IPS-18c (cell line): Measurements from ENCODE around the gene BTC.

Source experiments
- H3K4me3 ChIP-seq: 2 replicates; pipeline ENCODE4 v1.7.0; 2013; ENCODE audit warnings: low read depth, mild to moderate bottlenecking, low read length, moderate library complexity; ENCODE audit not compliant: insufficient read depth
- H3K9me3 ChIP-seq: one replicate; pipeline ENCODE4 v1.6.1; 2013; ENCODE audit warnings: mild to moderate bottlenecking, low read length, moderate library complexity; ENCODE audit not compliant: control insufficient read depth, insufficient read depth

BTC gene

DNA sequence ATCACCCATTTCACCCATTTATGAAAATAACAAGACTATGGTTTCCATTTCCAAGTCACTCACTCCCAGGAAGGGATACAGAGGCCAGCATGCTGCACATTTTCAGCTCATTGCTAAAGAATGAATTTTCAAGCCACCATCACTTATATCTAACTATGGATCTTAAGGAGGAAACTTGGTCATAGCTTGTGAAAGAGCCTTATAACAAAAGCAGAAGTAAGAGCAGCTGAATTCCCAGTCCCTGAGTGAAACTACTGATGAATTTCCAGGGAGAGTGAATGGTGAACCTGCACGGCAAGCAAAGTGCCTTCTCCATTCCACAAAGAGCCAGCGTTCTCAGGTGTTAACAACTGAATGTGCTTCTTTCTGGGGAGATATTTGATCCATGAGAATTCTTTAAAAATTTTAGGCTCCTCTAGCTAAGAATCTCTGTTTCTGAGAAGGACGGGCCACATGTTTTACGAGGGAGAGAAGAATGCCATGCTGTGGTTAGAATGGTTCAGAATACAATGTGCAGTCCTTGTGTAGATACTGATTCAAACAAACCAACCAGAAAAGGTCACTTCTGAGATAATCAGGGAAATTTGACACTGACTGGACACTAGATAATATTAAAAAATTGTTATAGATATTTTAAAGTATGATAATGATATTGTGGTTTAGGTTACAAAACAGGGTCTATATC lies 24.0 kb downstream of the BTC start:
- Histone ChIP-seq H3K9me3 (no peaks in the 10 kb centered on the region), H3K4me3 (no peak overlapping the region)

DNA sequence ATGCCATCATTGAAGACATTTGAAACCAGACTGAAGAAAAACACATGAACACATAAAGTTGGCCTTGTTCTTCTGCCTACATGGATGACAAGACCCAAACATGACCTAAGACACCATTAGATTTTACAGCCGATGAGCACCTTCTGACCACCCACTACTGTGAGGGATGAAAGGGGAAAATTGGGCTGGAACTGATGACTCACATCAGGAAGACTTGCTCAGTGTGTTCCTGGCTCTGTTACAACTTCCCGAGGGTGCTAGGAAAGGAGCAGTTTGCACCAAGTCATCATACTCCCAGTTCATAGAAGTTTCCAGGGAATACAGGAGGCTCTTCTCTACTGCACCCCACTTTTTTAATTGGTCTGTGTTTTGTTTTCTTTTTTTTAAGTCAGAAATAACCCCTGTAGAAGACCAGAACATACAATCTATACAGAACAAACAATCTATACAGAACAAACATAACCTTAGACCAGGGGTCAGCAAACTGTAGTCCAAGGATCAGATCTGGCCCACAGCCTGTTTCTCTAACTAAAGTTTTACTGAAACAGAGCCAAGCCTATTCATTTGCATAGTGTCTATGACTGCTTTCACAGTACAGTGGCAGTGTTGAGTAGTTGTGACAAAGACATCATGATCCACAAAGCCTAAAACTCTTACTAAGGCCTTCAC lies 25.3 kb downstream of the BTC start:
- Histone ChIP-seq H3K4me3 (no peak overlapping the region), H3K9me3 (no peaks in the 10 kb centered on the region)

- Histone ChIP-seq H3K4me3 (no peak overlapping the region), H3K9me3 (no peaks in the 10 kb centered on the region)
Measured at GRCh38 chr4:74764119-74764518, 30.2 kb downstream of the BTC start.

DNA sequence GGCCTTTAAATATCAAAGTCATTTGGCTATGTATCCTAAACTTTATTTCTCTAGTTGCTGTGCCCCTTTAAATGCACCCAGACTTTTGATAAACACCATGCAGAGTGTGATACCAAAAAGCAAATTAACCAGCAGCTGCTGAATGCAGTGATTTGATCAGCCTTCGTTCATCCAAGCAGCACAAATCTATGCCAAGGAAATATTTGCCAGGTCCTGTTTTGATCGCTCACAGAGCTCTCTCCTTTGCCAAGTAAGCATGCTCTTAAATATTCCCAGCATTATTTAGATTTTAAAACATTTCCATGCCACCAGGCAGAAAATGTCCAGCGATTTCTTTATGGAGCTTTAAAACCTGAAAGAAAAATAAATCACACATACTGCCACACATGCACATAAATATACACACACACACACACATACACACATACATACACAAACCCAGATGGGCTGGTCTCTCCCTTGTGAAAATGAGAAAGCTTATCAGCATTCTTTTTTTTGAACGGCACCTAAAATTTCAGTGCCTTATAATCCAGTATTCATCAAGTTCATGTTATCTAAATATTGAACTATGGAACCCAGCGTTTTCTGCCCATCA lies 35.7 kb downstream of the BTC start:
- Histone ChIP-seq H3K4me3 (no peak overlapping the region), H3K9me3 (no peaks in the 10 kb centered on the region)

DNA sequence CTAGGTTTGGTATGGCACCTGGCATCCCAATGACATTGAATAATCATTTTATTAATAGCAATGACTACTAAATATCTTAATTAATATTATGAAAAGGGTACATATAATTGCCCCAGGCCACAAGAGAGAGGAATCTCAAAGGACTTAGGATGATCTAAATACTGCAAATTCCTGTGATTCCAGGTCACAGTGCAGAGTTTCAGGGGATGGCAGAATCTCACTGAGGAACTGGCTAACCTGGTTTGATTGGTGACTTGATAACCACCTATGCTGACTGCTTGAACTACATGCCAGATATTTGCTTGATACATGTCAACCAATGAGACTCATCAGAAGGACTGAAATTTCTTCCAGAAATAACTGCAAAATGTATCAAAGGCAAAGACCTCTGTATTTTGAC lies 37.2 kb downstream of the BTC start:
- no peak overlapping the region for H3K4me3 ChIP-seq
- H3K9me3 ChIP-seq = no peaks in the 10 kb centered on the region

DNA sequence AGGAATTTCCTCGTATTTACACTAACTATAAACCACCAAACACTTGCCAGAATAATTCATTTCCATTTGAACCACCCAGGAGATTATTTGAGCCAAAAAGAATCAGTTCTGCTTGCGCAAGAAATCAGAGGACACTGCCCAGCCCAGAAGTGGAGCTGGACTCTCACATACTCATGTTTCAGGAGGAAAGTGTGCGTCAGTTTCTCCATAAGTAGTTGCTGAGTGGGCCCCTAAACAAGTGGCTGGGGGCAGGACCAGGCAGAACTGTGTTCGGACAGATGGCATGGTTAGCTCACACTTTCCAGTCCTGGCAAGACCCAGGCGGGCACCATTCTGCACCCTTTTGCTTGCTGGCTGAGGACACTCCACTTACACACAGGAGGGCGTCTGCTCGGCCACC lies 38.8 kb downstream of the BTC start:
- H3K9me3 ChIP-seq = no peaks in the 10 kb centered on the region
- H3K4me3 ChIP-seq = no peak overlapping the region

- Histone ChIP-seq H3K4me3 (no peak overlapping the region), H3K9me3 (no peaks in the 10 kb centered on the region)
Measured at GRCh38 chr4:74754218-74754617, 40.1 kb downstream of the BTC start.

DNA sequence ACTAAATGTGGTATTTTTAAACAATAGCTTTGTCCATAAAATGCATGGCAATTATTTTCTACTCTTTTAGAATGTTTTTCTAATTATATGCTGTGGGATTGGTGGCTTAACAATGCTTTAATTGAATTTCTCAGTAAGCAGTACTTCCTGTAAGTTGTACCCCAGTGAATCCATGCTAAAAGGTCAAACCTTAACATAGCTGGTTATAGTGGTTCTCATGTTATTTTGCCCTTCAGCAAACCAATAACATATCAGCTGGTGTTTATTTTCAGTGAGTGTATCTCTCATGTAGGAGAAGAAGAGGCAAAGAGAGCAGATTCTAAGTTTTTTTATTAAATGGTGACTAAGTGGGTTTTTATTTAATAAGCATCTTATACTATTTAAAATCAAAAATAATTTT lies 41.5 kb downstream of the BTC start:
- Histone ChIP-seq H3K9me3 (no peaks in the 10 kb centered on the region), H3K4me3 (no peak overlapping the region)

DNA sequence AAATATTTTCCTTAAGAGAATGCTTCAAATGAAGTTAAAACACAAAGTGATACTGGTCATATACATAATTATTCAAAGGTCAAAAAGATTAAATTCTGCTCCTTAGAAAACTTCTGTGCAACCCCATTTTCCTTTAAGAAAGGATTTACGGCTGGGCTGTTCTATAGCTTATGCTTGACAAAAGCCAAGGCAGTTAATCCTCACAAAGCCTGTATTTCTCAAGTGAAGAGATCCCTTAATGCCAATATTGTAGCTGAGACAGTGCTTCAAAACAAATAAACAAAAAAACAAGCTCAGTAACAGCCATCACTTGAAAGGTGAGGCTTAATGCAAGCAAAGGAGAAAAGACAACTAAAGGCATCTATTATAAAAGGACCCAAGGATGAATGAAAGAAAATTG lies 42.5 kb downstream of the BTC start:
- Histone ChIP-seq H3K9me3 (no peaks in the 10 kb centered on the region), H3K4me3 (no peak overlapping the region)

- Histone ChIP-seq H3K4me3 (no peak overlapping the region), H3K9me3 (no peaks in the 10 kb centered on the region)
Measured at GRCh38 chr4:74751247-74751646, 43.1 kb downstream of the BTC start.

DNA sequence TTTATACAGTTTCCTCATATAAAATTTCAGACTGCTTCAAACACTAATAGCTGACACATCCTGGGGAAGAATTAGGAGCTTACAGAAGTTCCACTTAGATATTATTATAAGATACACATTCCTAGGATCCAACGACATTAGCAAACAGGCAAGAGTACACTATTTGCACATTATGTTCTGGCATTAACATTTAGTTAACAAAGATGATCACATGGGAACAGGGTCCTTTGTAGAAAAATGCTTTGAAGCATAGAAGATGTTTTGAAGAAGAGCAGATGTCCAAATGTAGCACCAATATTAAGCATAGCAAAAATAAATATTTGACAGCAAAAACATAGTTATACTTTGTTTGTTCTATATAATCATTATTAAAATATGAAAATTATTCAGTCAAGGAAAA lies 52.1 kb downstream of the BTC start:
- Histone ChIP-seq H3K9me3 (no peaks in the 10 kb centered on the region), H3K4me3 (no peak overlapping the region)

GRCh38 chr4:74738464-74739143 lies 55.7 kb downstream of the BTC start:
- no peaks in the 10 kb centered on the region for H3K9me3 ChIP-seq
- no peak overlapping the region for H3K4me3 ChIP-seq

DNA sequence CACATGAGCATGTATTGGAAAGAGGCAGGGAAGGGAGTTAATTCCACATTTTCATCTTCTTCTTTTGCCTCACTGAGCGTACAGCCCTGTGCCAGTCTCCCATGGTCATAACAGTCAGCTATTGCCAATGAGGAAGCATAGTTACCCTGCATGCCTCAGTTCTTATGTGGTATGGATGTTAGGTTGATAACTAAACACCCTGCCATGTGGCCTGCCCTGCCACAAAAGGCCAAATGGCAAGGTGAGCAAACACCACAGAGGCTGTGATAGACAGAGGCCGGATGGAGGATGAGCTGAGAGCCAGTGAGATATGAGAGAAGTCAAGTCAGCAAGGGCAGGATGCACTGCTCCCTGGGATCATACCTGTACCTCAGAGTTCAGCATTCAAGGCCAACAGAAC lies 59.3 kb downstream of the BTC start:
- H3K9me3 ChIP-seq = no peaks in the 10 kb centered on the region
- no peak overlapping the region for H3K4me3 ChIP-seq

DNA sequence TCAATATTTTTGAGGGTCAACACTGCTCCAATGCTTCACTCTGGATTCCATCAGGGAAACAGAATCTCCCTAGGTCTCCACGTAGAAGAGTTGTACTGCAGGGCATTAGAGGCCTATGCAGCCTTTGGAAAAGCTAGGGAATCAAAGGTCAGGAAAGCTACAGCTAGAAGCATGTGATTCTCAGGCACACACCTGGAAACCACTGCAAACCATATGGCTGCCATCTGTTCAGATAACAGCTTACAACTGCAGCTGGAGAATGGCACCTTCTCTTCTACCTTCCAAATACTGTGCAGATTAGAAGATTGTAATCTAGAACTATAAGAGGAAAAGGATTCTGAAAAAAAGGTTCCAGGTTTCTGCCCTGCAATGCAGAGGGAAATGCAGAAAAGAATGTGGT lies 60.6 kb downstream of the BTC start:
- no peaks in the 10 kb centered on the region for H3K9me3 ChIP-seq
- H3K4me3 ChIP-seq = no peak overlapping the region

GRCh38 chr4:74724979-74725378 lies 69.3 kb downstream of the BTC start:
- no peaks in the 10 kb centered on the region for H3K9me3 ChIP-seq
- H3K4me3 ChIP-seq = no peak overlapping the region

DNA sequence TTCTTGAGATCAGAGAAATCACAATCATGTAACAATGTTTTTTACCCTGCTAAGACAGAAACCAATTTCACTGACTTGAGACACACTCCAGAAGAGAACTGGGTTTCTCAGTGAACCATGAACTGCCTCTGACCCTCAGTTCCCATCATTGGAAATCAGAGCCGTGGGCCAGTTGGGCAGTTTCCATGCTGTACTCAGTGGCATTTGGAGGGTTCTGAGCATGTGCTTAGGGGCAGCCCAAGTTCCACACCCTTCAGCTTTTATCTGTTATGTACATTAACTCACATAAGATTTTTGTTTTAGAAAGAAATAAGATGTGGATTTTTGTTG lies 77.9 kb downstream of the BTC start:
- Histone ChIP-seq H3K9me3 (peaks cover 4% of the 10 kb centered on the region), H3K4me3 (no peak overlapping the region)

- H3K4me3 ChIP-seq = no peak overlapping the region
- peaks cover 4% of the 10 kb centered on the region for H3K9me3 ChIP-seq
Measured at GRCh38 chr4:74715706-74716435, 78.5 kb downstream of the BTC start.
